Hematopoietic multipotent progenitor cell treated with erythropoietin and hydrocortisone succinate and interleukin-3 and kit ligand, for 4 days (in vitro differentiated cells): ENCODE measurements around the gene SMAD2.
"Not testable (repeated sequence)": the region's sequence is repeated elsewhere in the genome, so short reads cannot be mapped to it uniquely, and the experiment has no call there.

Experiments
- DNase-seq: peaks from one replicate; pipeline ENCODE4 v3.0.0-alpha.2; 2015

SMAD2 gene

GRCh38 chr18:47788621-47789020, 141.8 kb downstream of the SMAD2 start:
- no peak for DNase-seq

- no peak for DNase-seq
These were observed 148.9 kb downstream of the SMAD2 start for GRCh38 chr18:47781561-47781960.

- no peak for DNase-seq
These were observed 150.3 kb downstream of the SMAD2 start for GRCh38 chr18:47780011-47780725.

DNA sequence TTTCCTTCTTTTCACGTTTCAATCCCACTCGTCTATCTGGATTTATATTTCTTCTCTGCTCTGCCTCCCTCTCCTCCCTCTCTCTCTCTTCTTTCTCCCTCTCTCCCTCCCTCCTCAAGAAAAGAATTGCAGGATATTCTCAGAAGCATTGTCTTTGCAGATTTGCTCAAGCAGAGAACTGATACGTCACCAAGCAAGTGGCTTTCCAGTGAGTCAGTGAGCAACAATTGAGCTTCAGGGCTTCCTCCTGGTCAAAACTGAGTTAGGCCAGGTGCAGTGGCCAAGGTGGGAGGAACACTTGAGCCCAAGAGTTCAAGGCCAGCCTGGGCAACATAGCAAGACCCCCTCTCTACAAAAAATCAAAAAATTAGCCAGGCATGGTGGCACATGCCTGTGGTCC, 151.1 kb downstream of the SMAD2 start:
- DNase-seq = no peak

- DNase-seq = peak; percentile 7
These were observed 152.8 kb downstream of the SMAD2 start for GRCh38 chr18:47777626-47778025.

- no peak for DNase-seq
These were observed 154.5 kb downstream of the SMAD2 start for GRCh38 chr18:47775961-47776360.

DNA sequence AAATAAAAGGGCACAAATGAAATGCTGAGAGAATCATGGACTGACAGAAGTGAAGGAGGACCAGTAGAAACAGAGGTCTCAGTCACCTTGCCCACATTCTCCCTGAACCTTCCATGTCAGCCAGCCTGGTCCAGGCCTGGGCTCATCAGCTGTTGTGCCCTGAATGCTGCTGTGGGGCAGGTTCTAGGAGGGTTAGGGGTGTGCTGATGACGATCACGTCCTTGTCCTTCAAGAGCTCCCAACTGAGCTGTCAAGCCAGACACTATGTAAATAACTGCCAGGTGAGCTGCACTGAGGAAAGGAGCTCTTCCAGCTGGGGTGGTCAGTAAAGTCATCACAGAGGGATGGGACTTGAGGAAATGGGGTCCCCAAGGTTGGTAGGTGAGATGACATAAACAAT, 156.5 kb downstream of the SMAD2 start:
- no peak for DNase-seq

DNA sequence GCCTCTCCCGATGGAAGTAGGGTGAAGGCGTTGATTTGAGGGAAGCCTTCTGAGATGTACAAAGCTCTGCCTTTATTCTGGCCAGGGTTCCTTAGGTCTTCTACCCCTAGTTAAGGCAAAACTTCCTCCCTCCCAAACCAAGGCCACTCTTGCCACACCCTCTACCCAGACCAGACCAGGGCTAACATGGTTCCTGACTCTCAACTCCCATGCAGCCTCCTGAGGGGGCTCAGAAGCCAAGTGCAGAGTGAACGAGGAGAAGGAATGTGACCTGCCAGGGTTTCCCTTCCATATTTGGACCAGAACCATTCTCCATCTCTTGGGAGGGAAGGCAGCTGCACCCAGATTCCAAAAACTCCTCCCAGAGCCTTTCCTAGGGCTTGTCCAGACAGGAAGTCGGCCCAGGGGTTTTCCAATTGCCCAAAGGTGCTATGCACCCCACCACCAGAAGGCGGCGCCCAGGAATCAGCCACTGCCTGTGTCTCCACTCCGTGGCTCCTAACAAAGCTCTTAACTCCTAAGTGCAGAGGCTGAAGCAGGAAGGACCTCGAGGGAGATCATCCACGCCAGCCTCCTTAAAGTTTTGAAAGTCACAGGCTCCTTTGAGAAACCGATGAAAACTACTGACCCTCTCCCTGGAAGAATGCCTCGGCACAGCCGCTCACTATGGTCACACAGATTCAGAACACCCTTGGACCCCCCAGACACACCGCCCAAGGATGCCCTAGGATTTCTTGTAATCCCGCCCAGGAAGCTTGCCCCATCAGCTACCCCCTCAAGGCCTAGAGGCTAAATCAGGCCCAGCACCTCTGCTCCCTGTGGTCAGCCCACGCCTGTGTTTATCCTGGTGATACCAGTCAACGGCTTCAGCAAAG, 157.8 kb downstream of the SMAD2 start:
- peak; percentile 70 for DNase-seq

DNA sequence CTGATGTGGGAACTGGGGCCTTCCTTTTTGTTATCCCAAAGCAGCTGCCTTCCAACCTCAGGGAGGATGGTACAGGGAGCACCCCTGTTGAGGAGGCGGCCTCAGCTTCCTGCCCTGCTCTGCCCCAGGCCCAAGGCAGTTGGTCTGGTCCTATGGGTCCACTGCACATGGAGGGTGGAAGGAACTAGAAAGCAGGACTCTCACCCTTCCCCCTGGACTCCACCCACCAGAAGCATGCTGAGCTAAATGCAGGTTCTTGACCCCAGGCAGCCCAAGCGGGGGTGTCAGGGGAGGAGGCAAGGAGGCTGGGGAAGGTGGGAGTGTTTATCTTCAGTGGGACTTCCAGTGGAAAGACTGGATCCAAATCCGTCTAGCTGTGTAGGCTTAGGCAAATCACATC, 158.5 kb downstream of the SMAD2 start:
- DNase-seq = no peak

GRCh38 chr18:47767699-47768098, 162.8 kb downstream of the SMAD2 start:
- DNase-seq = no peak

DNA sequence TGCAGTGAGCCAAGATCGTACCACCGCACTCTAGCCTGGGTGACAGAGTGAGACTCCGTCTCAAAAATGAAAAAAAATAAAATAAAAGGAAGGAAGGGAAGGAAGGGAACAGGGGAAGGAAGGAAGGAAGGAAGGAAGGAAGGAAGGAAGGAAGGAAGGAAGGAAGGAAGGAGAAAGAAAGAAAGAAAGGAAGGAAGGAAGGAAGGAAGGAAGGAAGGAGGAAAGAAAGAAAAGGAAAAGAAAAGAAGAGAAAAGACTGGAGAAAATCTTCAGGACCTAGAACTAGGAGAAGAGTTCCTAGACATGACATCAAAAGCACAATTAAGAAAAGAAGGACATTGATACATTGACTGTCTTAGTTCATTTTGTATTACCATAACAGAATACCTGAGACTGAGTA, 163.3 kb downstream of the SMAD2 start:
- DNase-seq = not testable (repeated sequence)
